HG03039 (cell line): ENCODE data around the gene HOXC10.

Experiments
- ATAC-seq: cut with Tn5 transposase; IDR thresholded peaks from one replicate; pipeline ENCODE4 v1.9.1; 2021; ENCODE audit warnings: mild to moderate bottlenecking, moderate library complexity; ENCODE audit not compliant: unreplicated experiment

The HOXC10 gene

DNA sequence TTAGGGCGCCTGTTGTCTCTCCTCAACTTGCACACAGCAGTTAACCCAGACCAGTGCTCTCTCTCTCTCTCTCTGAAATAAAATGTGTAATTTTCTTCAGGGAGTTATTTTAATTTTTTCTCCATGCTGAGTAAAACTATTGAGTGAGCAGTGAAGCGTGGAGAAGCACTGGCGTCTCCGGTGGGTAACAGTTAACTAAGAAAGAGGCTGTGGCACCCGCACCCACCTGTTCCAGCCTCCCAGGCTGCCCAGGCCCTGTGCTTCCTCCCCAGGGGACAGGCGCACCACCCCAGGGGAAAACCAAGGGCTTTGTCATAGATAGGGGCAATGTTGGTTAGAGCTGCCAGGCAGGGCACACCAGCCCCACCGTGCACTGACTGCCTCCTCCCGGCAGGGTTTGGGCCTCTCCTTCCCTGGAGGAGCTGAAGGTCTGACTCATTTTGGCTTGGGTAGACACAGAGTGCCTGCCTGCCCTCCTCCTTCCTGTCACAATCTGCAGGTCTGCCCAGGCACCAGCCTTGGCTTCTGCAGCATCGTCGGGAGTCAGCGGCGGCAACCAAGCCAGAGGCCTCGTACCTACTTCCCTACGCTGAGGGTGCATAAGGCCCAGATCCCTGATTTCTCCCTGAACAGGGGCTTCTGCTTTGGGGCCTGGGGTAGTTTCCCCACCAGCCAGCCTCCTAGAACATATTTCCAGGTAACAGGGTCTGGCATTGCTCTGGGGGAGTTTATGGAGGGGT lies 51.8 kb downstream of the HOXC10 start:
- ATAC-seq = no peak

DNA sequence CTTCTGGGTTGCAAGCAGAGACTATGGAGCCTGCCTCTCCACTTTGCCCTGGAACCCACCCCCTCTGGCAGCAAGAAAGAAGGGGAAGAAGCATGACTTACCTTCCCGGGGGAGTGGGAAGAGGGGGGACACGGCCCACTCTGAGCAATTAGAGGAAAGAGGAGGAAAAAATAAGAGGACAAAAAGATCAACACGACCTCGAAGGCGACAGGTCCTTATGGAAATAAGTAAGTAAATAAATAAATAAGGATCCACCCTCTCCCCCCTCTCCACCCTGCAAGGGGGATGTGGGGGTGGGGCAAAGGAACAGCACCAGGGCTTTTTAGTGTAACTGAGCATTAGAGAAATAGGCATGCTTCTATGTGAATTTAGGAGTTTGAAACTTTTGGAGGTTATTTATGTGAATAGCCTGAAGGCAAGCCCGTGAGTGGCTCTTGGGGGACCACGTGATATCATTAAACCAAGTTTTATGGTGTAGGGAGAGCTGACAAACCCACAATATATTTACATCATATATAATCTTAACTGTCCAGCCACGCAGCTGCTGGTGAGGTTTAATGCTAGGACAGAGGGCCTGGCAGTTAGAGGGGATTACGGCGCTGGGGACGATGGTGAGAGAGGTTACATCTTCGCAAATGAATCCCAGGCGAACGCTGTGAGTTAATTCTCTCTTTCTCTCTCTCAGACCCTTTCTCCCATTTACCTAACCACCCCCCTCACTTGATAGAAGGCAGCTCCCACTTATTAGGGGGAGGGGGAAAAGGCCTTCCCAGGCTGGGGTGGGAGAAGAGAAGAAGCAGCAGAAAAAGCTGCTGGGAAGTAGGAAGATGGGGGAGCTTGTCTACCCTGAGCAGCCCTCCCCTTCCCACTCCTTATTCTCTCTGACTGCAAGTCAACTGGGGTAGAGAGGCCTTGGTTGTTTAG lies 52.7 kb downstream of the HOXC10 start:
- no peak for ATAC-seq

DNA sequence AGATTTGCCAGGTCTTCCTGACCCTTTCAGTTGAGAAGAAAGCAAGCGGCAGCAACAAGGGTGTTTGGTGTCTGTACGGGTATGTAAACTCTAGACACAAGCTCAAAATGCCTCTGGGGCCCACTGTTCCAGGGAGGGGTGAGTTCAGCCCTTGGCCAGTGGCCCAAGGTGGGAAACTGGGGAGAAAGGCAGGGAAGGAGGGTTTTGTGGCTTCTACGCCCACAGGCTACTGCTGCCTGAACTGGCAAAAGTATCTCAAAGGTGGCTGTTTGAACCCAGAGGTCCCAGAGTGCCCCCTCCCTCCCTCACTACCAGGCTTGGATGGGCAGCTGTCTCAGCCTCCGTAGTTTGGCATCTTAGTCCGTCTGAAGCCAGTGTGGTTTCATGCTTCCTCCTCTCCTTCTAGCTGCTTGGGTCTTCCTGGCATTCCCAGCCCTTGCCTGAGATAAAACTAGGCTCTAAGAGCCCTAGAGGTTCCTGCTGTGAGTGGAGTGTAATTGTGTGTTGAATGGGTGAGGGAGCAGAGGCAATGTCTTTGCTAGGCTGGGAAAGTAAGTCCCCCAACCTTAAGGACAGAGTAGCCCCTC lies 53.4 kb downstream of the HOXC10 start:
- ATAC-seq = no peak

DNA sequence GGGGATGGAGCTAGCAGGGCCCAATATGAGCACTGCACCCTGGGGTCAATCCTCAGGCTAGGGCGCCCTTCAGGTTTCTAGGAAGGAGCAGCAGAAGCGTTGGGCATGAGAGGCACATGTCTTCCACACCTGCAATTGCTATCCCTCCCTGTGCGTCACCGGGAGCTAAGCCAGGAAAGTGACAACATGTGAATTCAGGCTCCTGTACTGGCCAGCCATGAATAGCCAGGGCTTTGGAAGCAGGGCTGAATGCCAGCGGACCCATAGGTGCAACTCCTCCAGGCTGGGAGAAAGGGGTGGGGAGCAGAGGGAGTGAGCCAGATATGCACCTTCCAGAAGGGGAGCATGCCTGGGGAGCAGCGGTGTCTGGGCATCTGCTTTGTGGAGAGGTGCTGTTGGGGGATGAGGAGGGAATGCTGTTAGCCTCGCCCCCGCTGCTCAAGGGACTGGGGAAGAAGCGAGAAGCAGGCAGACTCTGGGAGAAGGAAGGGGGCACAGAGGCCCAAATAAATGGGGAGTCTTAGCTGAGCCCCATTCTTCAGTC lies 54.0 kb downstream of the HOXC10 start:
- ATAC-seq = no peak

DNA sequence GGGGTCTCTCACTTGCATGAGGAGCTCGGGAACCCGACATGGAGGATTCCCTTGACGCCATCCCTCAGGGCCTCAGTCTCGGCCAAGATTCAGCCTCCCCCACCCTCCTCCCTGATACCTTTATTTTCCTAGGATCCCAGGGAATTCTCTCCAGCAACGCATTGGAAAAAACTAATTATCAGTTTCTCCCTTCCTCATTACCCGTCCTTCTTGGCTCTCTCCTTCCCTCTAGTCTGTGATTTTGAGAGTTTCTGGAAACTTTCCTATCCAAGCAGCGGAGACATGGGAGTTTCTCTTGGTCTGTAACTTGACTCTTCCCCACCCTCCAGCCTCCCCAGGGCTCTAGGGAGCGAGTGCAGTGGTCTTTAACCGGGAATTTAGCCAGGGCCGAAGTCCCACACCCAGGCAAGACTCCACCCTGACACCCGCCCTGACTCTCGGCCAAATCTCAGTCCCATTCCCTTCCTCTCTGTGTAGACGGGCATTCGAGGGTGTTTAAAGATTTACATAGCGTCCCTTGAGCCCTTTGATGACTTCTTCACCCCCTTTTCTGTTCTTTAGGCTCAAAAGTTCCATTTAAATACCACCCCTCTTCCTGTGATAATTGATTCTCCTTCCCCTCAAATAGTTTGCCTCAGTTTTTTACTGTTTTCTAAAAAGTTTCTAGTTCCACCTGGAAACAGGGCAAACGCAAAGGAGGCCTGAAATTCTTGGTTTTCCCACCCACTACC lies 54.6 kb downstream of the HOXC10 start:
- ATAC-seq = no peak
